SK-N-SH (cell line): Measurements from ENCODE around the gene SPTBN2. TPM values are rescaled to one million over a fixed set of nuclear protein-coding genes. Genes with fewer than 3 reads are reported as not detected.
A peak's percentile ranks its signal among the peaks of the same experiment; 100 is the strongest.

ENCODE experiments used
- CTCF ChIA-PET: fragments of 300-600, 350-600 bp; formaldehyde crosslinking; extraction: SDS; loops from one replicate; lab custom pipeline; 2021; lab: Yijun Ruan, JAX
- POLR2A ChIA-PET: fragments of 350-600 bp; sonication (Branson Sonifier 250); formaldehyde crosslinking; extraction: SDS; loops from one replicate; lab custom pipeline; 2020; ENCODE audit warnings: antibody characterized with exemption, inconsistent platforms; lab: Yijun Ruan, JAX
- DNase-seq: peaks from one replicate; pipeline ENCODE4 v3.0.0; 2012
- H2AFZ ChIP-seq: fragments of 200-600 bp; sonication (generic); 2 replicates; pipeline ENCODE4 v1.8.1; 2016; ENCODE audit warnings: antibody characterized with exemption, mild to moderate bottlenecking, low read depth
- H3F3A ChIP-seq: fragments of 200-600 bp; sonication (generic); replicated peaks from 2 replicates; pipeline ENCODE3; 2016; ENCODE audit warnings: antibody characterized with exemption, mild to moderate bottlenecking; ENCODE audit not compliant: insufficient read depth
- H3K27ac ChIP-seq, 2 experiments: fragments of 200-500 bp in 1 of 2; fragments of 200-600 bp in 1 of 2; sonication (Bioruptor generic) in 1 of 2; sonication (generic), shearing (Covaris generic) in 1 of 2; 2 replicates each; pipeline versions ENCODE4 v1.5.1 to v1.6.1; 2014 to 2016; ENCODE audit warnings: low read depth in 2 of 2, inconsistent platforms in 1 of 2, low read length in 1 of 2, mild to moderate bottlenecking in 1 of 2, mixed read lengths in 1 of 2
- H3K27me3 ChIP-seq: fragments of 200-600 bp; sonication (generic), shearing (Covaris generic); 2 replicates; pipeline ENCODE4 v1.6.1; 2016; ENCODE audit warnings: mixed run types; ENCODE audit not compliant: insufficient read depth
- H3K36me3 ChIP-seq, 2 experiments: fragments of 200-500 bp in 1 of 2; fragments of 200-600 bp in 1 of 2; sonication (Bioruptor generic) in 1 of 2; sonication (generic) in 1 of 2; replicated peaks in 1 of 2; 2 replicates each; pipeline versions ENCODE3 to v1.5.1; 2014 to 2016; ENCODE audit warnings: low read length in 1 of 2, mild to moderate bottlenecking in 1 of 2; ENCODE audit not compliant: insufficient read depth in 2 of 2, control insufficient read depth in 1 of 2
- H3K4me1 ChIP-seq, 2 experiments: fragments of 200-500 bp in 1 of 2; fragments of 200-600 bp in 1 of 2; sonication (Bioruptor generic) in 1 of 2; sonication (generic), shearing (Covaris generic) in 1 of 2; 2 replicates each; pipeline versions ENCODE4 v1.5.1 to v1.6.1; 2014 to 2016; ENCODE audit warnings: low read depth in 1 of 2, low read length in 1 of 2, mixed run types in 1 of 2; ENCODE audit not compliant: insufficient read depth in 2 of 2, control insufficient read depth in 1 of 2
- H3K4me2 ChIP-seq: fragments of 200-600 bp; sonication (generic), shearing (Covaris generic); 2 replicates; pipeline ENCODE4 v1.6.1; 2017; ENCODE audit warnings: mixed run types
- H3K4me3 ChIP-seq, 2 experiments: fragments of 200-500 bp in 1 of 2; fragments of 200-600 bp in 1 of 2; sonication (Bioruptor generic) in 1 of 2; sonication (generic), shearing (Covaris generic) in 1 of 2; 2 replicates each; pipeline versions ENCODE4 v1.5.1 to v1.8.1; 2014 to 2016; ENCODE audit warnings: low read depth in 2 of 2, inconsistent platforms in 1 of 2, low read length in 1 of 2, mild to moderate bottlenecking in 1 of 2, mixed read lengths in 1 of 2, moderate library complexity in 1 of 2
- H3K79me2 ChIP-seq: fragments of 200-600 bp; sonication (generic); 2 replicates; pipeline ENCODE4 v1.8.1; 2017; ENCODE audit warnings: mild to moderate bottlenecking; ENCODE audit not compliant: insufficient read depth
- H3K9ac ChIP-seq: fragments of 200-600 bp; sonication (generic); 2 replicates; pipeline ENCODE4 v1.6.1; 2017; ENCODE audit warnings: mixed run types
- H3K9me2 ChIP-seq: fragments of 200-600 bp; sonication (generic); 2 replicates; pipeline ENCODE4 v1.6.1; 2017; ENCODE audit warnings: mixed run types
- H3K9me3 ChIP-seq: fragments of 200-600 bp; sonication (generic); 2 replicates; pipeline ENCODE4 v1.6.1; 2017; ENCODE audit warnings: mixed run types, mild to moderate bottlenecking, moderate library complexity
- H4K20me1 ChIP-seq: fragments of 200-600 bp; sonication (generic); 2 replicates; pipeline ENCODE4 v1.6.1; 2017; ENCODE audit warnings: mild to moderate bottlenecking, mixed run types; ENCODE audit not compliant: insufficient read depth
- CHD2 ChIP-seq: fragments of 150-350 bp; IDR thresholded peaks from 2 replicates; pipeline ENCODE4 v1.6.1; 2018; ENCODE audit warnings: low read length; ENCODE audit not compliant: partially characterized antibody
- CTCF ChIP-seq: fragments of 200-600 bp; sonication (generic); IDR thresholded peaks from 2 replicates; pipeline ENCODE4 v1.6.1; 2017; ENCODE audit warnings: antibody characterized with exemption, mild to moderate bottlenecking, moderate library complexity
- ELF1 ChIP-seq: IDR thresholded peaks from 2 replicates; pipeline ENCODE4 v1.4.0; 2012
- EZH2phosphoT487 ChIP-seq: fragments of 200-600 bp; sonication (generic); IDR thresholded peaks from 2 replicates; pipeline ENCODE4 v1.6.1; 2017; ENCODE audit warnings: low read depth, mixed run types, mild to moderate bottlenecking, antibody characterized with exemption, moderate library complexity, borderline replicate concordance
- FOSL2 ChIP-seq: IDR thresholded peaks from 2 replicates; pipeline ENCODE4 v1.4.0; 2012; ENCODE audit warnings: low read depth, mild to moderate bottlenecking, moderate library complexity, borderline replicate concordance
- GABPA ChIP-seq: IDR thresholded peaks from 2 replicates; pipeline ENCODE4 v1.4.0; 2012; ENCODE audit warnings: low read depth, mild to moderate bottlenecking
- IRF3 ChIP-seq: fragments of 150-350 bp; IDR thresholded peaks from 2 replicates; pipeline ENCODE4 v1.6.1; 2016; ENCODE audit warnings: mild to moderate bottlenecking, low read depth, low read length
- JUND ChIP-seq: IDR thresholded peaks from 2 replicates; pipeline ENCODE4 v1.4.0; 2012
- NRF1 ChIP-seq: IDR thresholded peaks from 2 replicates; pipeline ENCODE4 v1.6.1; 2012; ENCODE audit warnings: low read depth, mild to moderate bottlenecking, low read length
- RAD21 ChIP-seq: IDR thresholded peaks from 2 replicates; pipeline ENCODE4 v1.6.1; 2012; ENCODE audit warnings: mild to moderate bottlenecking, low read length
- RFX5 ChIP-seq: IDR thresholded peaks from 2 replicates; pipeline ENCODE4 v1.6.1; 2012; ENCODE audit warnings: mild to moderate bottlenecking, improper control_type of control experiment, low read length
- SMC3 ChIP-seq: IDR thresholded peaks from 2 replicates; pipeline ENCODE4 v1.6.1; 2012; ENCODE audit warnings: low read depth, low read length, improper control_type of control experiment
- TCF12 ChIP-seq: IDR thresholded peaks from 2 replicates; pipeline ENCODE4 v1.4.0; 2012
- TEAD4 ChIP-seq: IDR thresholded peaks from 2 replicates; pipeline ENCODE4 v1.4.0; 2012; ENCODE audit warnings: mild to moderate bottlenecking, borderline replicate concordance; ENCODE audit not compliant: insufficient read depth
- YY1 ChIP-seq: IDR thresholded peaks from 2 replicates; pipeline ENCODE4 v1.4.0; 2012; ENCODE audit warnings: low read depth, mild to moderate bottlenecking
- ZBTB33 ChIP-seq: IDR thresholded peaks from 2 replicates; pipeline ENCODE4 v1.4.0; 2012; ENCODE audit warnings: low read depth, borderline replicate concordance
- WGBS: methylation state at CpG from one replicate; pipeline ENCODE4 v1.1.6; 2017; ENCODE audit warnings: low lambda C conversion rate; 5-methylcytosine and 5-hydroxymethylcytosine counted together
- polyA plus RNA-seq, 3 experiments: library from polyadenylated mRNA; depleted of rRNA; stranded (reverse); fragments of >200 nt; gene quantifications; 2 replicates each; pipeline ENCODE4 v1.2.3, GENCODE V29; 2012

The SPTBN2 gene
- polyA plus RNA-seq, 1 of the 3 experiments (the other 2 are of a cell fraction) = 19.7 TPM

- Histone ChIP-seq H3F3A (peaks cover 31% of the 10 kb centered on the region), H3K4me3 (peak overlapping the region; percentile 75 to 97), H3K36me3 (peaks cover 45 to 50% of the 10 kb centered on the region in 2 experiments), H3K4me2 (peak overlapping the region; percentile 83), H3K9ac (peak overlapping the region; percentile 96), H4K20me1 (peaks cover 57% of the 10 kb centered on the region), H3K79me2 (peaks cover 97% of the 10 kb centered on the region), H2AFZ (no peak overlapping the region; the same call in 1 of the 2 replicates), H3K9me3 (no peaks in the 10 kb centered on the region)
- WGBS = 4% methylated on average over 27 of the region's 27 CpGs
- no peak for DNase-seq
- CTCF ChIA-PET = interaction anchor here (0.6 to 0.9 kb wide), 3 partner anchors 30 to 444 kb away, joined by 3 to 4 read pairs (median 3); partner anchors contain the start of gene RBM4B
- TF ChIP-seq RFX5 (no peak), CTCF (0 out of 2 replicates have a peak, but pooled peaks have one; percentile 8), GABPA (no peak)
- TF ChIP-seq, all 33 proteins: peak for 1
- Histone ChIP-seq H3K9me2 (no peaks in the 10 kb centered on the region), H3K27ac (peak overlapping the region; percentile 88 to 94), H3K27me3 (no peaks in the 10 kb centered on the region), H3K4me1 (peaks cover 43 to 49% of the 10 kb centered on the region in 2 experiments)
- POLR2A ChIA-PET = interaction anchor here (1.2 to 2.6 kb wide), 10 partner anchors 9 to 88 kb away, joined by 3 to 15 read pairs (median 6); partner anchors contain the start of gene RBM4B
Measured at GRCh38 chr11:66639066-66639813, 89.8 kb downstream of the SPTBN2 start.

GRCh38 chr11:66638177-66639065, 90.6 kb downstream of the SPTBN2 start, which contains the start of gene RBM4:
Gene RBM4, plus strand, starts transcription at chr11:66638703. Its CDS starts 1,009 bp downstream, at chr11:66639712.
- Histone ChIP-seq H3K27me3 (no peaks in the 10 kb centered on the region), H2AFZ (peak within 1 kb of the TSS; percentile 41; the same call in 1 of the 2 replicates), H3K4me1 (peaks cover 42 to 43% of the 10 kb centered on the region in 2 experiments), H3K4me3 (peak within 1 kb of the TSS; percentile 75 to 97), H3F3A (peaks cover 31% of the 10 kb centered on the region), H3K9ac (peak within 1 kb of the TSS; percentile 96), H3K79me2 (peaks cover 97% of the 10 kb centered on the region), H3K36me3 (peaks cover 37 to 43% of the 10 kb centered on the region in 2 experiments), H3K4me2 (peak within 1 kb of the TSS; percentile 83), H3K9me2 (no peaks in the 10 kb centered on the region), H4K20me1 (peaks cover 48% of the 10 kb centered on the region), H3K9me3 (no peaks in the 10 kb centered on the region), H3K27ac (peak within 1 kb of the TSS; percentile 88 to 94)
- under 1% methylated on average over 50 of the region's 63 CpGs for WGBS
- DNase-seq = peak; percentile 95
- ChIA-PET POLR2A (interaction anchor here (0.6 to 2.6 kb wide), 20 partner anchors 8 to 479 kb away, joined by 3 to 18 read pairs (median 5); partner anchors contain the start of genes CCDC87, CCS, RBM14 and RBM4B), CTCF (interaction anchor here (0.6 to 1.2 kb wide), 6 partner anchors 17 to 445 kb away, joined by 3 to 5 read pairs (median 4); partner anchors contain the start of gene RBM4B)
- no peak for TF ChIP-seq EZH2phosphoT487
- no peak for TF ChIP-seq ZBTB33
- TF ChIP-seq RAD21 = no peak
- peak; percentile 28 for TF ChIP-seq CTCF
- TF ChIP-seq JUND = no peak; the same call in 1 of the 2 replicates
- no peak for TF ChIP-seq FOSL2
- peak; percentile 96 for TF ChIP-seq CHD2
- TF ChIP-seq TEAD4 = peak; percentile 7; the same call in 1 of the 2 replicates
- TF ChIP-seq ELF1 = 0 out of 2 replicates have a peak, but pooled peaks have one; percentile 48
- no peak for TF ChIP-seq NRF1
- TF ChIP-seq TCF12 = no peak
- TF ChIP-seq IRF3 = peak; percentile 80
- TF ChIP-seq YY1 = peak; percentile 95
- no peak for TF ChIP-seq SMC3
- peak; percentile 77 for TF ChIP-seq RFX5
